GM23338 (cell line): ENCODE measurements around the gene MACF1. TPM values are rescaled to one million over a fixed set of nuclear protein-coding genes. Genes with fewer than 3 reads are reported as not detected.

Source experiments
- ATAC-seq: fragments of 200-7000 bp; cut with Tn5 transposase; 3 replicates; pipeline ENCODE4 v1.9.1; 2020
- DNase-seq: peaks from one replicate; pipeline ENCODE4 v3.0.0-alpha.2; 2015; ENCODE audit warnings: low spot score
- H2AFZ ChIP-seq: fragments of 200-600 bp; sonication (generic); 2 replicates; pipeline ENCODE4 v1.8.0; 2016; ENCODE audit warnings: antibody characterized with exemption, mild to moderate bottlenecking, moderate library complexity
- H3F3A ChIP-seq: fragments of 200-600 bp; sonication (generic); replicated peaks from 2 replicates; pipeline ENCODE4 v1.8.0; 2017; ENCODE audit warnings: antibody characterized with exemption, mixed run types, low read depth
- H3K27ac ChIP-seq: fragments of 200-600 bp; sonication (generic); 2 replicates; pipeline ENCODE4 v1.6.1; 2016; ENCODE audit warnings: low read depth
- H3K27me3 ChIP-seq: fragments of 200-600 bp; sonication (generic); 2 replicates; pipeline ENCODE4 v1.8.0; 2016; ENCODE audit warnings: mild to moderate bottlenecking, mixed run types, moderate library complexity; ENCODE audit not compliant: insufficient read depth
- H3K36me3 ChIP-seq: fragments of 200-600 bp; sonication (generic); 2 replicates; pipeline ENCODE4 v1.8.0; 2016; ENCODE audit warnings: mild to moderate bottlenecking; ENCODE audit not compliant: insufficient read depth
- H3K4me1 ChIP-seq: fragments of 200-600 bp; sonication (generic); 2 replicates; pipeline ENCODE4 v1.8.0; 2016; ENCODE audit warnings: mild to moderate bottlenecking, moderate library complexity; ENCODE audit not compliant: insufficient read depth
- H3K4me2 ChIP-seq: fragments of 200-600 bp; sonication (generic); 2 replicates; pipeline ENCODE4 v1.7.1; 2017; ENCODE audit warnings: mixed run types
- H3K4me3 ChIP-seq: fragments of 200-600 bp; sonication (generic); 2 replicates; pipeline ENCODE4 v1.6.1; 2016; ENCODE audit warnings: mixed run types
- H3K79me2 ChIP-seq: fragments of 200-600 bp; sonication (generic); replicated peaks from 2 replicates; pipeline ENCODE4 v1.8.0; 2017; ENCODE audit warnings: mild to moderate bottlenecking; ENCODE audit not compliant: insufficient read depth
- H3K9me2 ChIP-seq: fragments of 200-600 bp; sonication (generic); 2 replicates; pipeline ENCODE4 v1.8.0; 2017; ENCODE audit not compliant: insufficient read depth
- H4K20me1 ChIP-seq: fragments of 200-600 bp; sonication (generic); replicated peaks from 2 replicates; pipeline ENCODE4 v1.8.0; 2017; ENCODE audit warnings: mild to moderate bottlenecking; ENCODE audit not compliant: insufficient read depth
- H3K27ac Mint-ChIP-seq: 2 replicates; pipeline ENCODE4 v1.8.0; 2020; ENCODE audit warnings: inconsistent platforms, mild to moderate bottlenecking, moderate library complexity, mixed read lengths
- H3K27me3 Mint-ChIP-seq: 3 replicates; pipeline ENCODE4 v1.8.0; 2022; ENCODE audit warnings: low read depth, mild to moderate bottlenecking, moderate library complexity, mixed read lengths, inconsistent platforms; ENCODE audit not compliant: insufficient read depth, poor library complexity
- H3K36me3 Mint-ChIP-seq: 3 replicates; pipeline ENCODE4 v1.8.0; 2021; ENCODE audit warnings: low read depth, mild to moderate bottlenecking, inconsistent platforms, moderate library complexity, mixed read lengths
- H3K4me1 Mint-ChIP-seq: 3 replicates; pipeline ENCODE4 v1.8.0; 2020; ENCODE audit warnings: mild to moderate bottlenecking, inconsistent platforms, mixed read lengths
- H3K4me3 Mint-ChIP-seq: 3 replicates; pipeline ENCODE4 v1.8.0; 2021; ENCODE audit warnings: moderate library complexity, mild to moderate bottlenecking, inconsistent platforms, mixed read lengths
- H3K9me3 Mint-ChIP-seq: 3 replicates; pipeline ENCODE4 v1.8.0; 2020; ENCODE audit warnings: moderate library complexity, mild to moderate bottlenecking, inconsistent platforms, mixed read lengths
- CREB1 ChIP-seq: fragments of 250-450 bp; sonication (Bioruptor Pico); IDR thresholded peaks from 2 replicates; pipeline ENCODE4 v1.5.0; 2020; ENCODE audit warnings: low read depth, mild to moderate bottlenecking, moderate library complexity
- EZH2 ChIP-seq: fragments of 200-600 bp; sonication (generic); IDR thresholded peaks from one replicate; pipeline ENCODE4 v1.8.0; 2017; ENCODE audit warnings: antibody characterized with exemption, mild to moderate bottlenecking, low read depth; ENCODE audit not compliant: unreplicated experiment
- EZH2phosphoT487 ChIP-seq: fragments of 200-600 bp; sonication (generic); IDR thresholded peaks from one replicate; pipeline ENCODE4 v1.8.1; 2018; ENCODE audit warnings: antibody characterized with exemption; ENCODE audit not compliant: unreplicated experiment
- JUNB ChIP-seq: IDR thresholded peaks from one replicate; pipeline ENCODE4 v1.6.1; 2016; ENCODE audit warnings: antibody characterized with exemption; ENCODE audit not compliant: unreplicated experiment
- NANOG ChIP-seq: IDR thresholded peaks from 2 replicates; pipeline ENCODE4 v1.6.1; 2016; ENCODE audit warnings: antibody characterized with exemption, borderline replicate concordance
- POLR2AphosphoS5 ChIP-seq: IDR thresholded peaks from 2 replicates; pipeline ENCODE4 v1.6.1; 2016; ENCODE audit warnings: antibody characterized with exemption, low read depth
- STAT1 ChIP-seq: IDR thresholded peaks from one replicate; pipeline ENCODE4 v1.6.1; 2016; ENCODE audit warnings: antibody characterized with exemption; ENCODE audit not compliant: unreplicated experiment
- ZNF114 ChIP-seq: fragments of 250-450 bp; sonication (Bioruptor Pico); IDR thresholded peaks from 2 replicates; pipeline ENCODE4 v1.5.0; 2020; ENCODE audit warnings: mild to moderate bottlenecking, moderate library complexity
- ZNF331 ChIP-seq: fragments of 250-450 bp; sonication (Bioruptor Pico); IDR thresholded peaks from 2 replicates; pipeline ENCODE4 v1.5.0; 2020; ENCODE audit warnings: low read depth, mild to moderate bottlenecking, moderate library complexity
- polyA plus RNA-seq: library from polyadenylated mRNA; unstranded; fragments of >200 nt; fragmentation: Nextera tagmentation; extraction: Ambion mirVana; gene quantifications from 2 replicates; pipeline ENCODE4 v1.2.1, GENCODE V29; 2016
- total RNA-seq: library from RNA; depleted of rRNA; stranded (reverse); fragments of >200 nt; shearing (Covaris generic); gene quantifications from 2 replicates; pipeline ENCODE4 v1.2.3, GENCODE V29; 2014
- TF ChIP-seq, protein P1 (sequence below): fragments of 250-450 bp; sonication (Bioruptor Pico); IDR thresholded peaks from 2 replicates; pipeline ENCODE4 v1.5.0; 2020; ENCODE audit warnings: mild to moderate bottlenecking, moderate library complexity
- TF ChIP-seq, protein P2 (sequence below), 2 experiments: fragments of 200-600 bp in 1 of 2; sonication (generic) in 1 of 2; conservative IDR thresholded peaks; 2 replicates each; pipeline versions ENCODE4 v1.5.1 to v1.6.1; 2016 to 2017; ENCODE audit warnings: antibody characterized with exemption in 2 of 2, low read depth in 2 of 2, mild to moderate bottlenecking in 2 of 2, moderate library complexity in 1 of 2
- TF ChIP-seq, protein P3 (sequence below): IDR thresholded peaks from one replicate; pipeline ENCODE4 v1.6.1; 2018; ENCODE audit warnings: antibody characterized with exemption; ENCODE audit not compliant: unreplicated experiment

Gene MACF1
- total and polyA plus RNA-seq, 2 experiments from 2014 or later = 104 to 399 TPM

DNA sequence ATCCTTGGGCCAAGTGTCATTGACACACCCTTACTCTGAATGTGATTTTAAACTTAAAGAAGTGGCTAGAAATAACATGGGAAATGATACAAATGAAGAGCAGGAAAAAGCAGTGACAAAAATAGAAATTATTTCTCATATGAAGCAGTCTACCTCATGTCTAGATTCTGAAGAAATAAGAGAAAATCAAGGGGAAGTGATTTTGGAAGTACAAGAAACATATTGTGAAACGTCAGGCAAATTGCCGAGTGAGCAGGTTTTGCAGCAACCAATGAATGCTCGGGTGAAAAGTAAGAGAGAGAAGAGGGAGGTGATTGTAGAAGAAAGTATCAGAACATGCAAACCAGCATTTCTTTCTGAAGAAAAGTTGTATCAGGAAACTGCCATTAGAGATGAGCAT, 130.7 kb downstream of the MACF1 start:
- no peaks in the 10 kb centered on the region for H3K27me3 ChIP-seq
- no peak overlapping the region for H3K27ac Mint-ChIP-seq
- H2AFZ ChIP-seq = no peak overlapping the region
- no peaks in the 10 kb centered on the region; the same call in 2 of the 3 replicates for H3K9me3 Mint-ChIP-seq
- peaks cover 54% of the 10 kb centered on the region for H3K36me3 Mint-ChIP-seq
- no peaks in the 10 kb centered on the region for H3K27me3 Mint-ChIP-seq
- H3K4me1 Mint-ChIP-seq = no peaks in the 10 kb centered on the region
- H3K4me3 Mint-ChIP-seq = no peak overlapping the region
- peaks cover 56% of the 10 kb centered on the region for H3K36me3 ChIP-seq
- DNase-seq (no peak), ATAC-seq (no peak)
- TF ChIP-seq, protein P1, sequence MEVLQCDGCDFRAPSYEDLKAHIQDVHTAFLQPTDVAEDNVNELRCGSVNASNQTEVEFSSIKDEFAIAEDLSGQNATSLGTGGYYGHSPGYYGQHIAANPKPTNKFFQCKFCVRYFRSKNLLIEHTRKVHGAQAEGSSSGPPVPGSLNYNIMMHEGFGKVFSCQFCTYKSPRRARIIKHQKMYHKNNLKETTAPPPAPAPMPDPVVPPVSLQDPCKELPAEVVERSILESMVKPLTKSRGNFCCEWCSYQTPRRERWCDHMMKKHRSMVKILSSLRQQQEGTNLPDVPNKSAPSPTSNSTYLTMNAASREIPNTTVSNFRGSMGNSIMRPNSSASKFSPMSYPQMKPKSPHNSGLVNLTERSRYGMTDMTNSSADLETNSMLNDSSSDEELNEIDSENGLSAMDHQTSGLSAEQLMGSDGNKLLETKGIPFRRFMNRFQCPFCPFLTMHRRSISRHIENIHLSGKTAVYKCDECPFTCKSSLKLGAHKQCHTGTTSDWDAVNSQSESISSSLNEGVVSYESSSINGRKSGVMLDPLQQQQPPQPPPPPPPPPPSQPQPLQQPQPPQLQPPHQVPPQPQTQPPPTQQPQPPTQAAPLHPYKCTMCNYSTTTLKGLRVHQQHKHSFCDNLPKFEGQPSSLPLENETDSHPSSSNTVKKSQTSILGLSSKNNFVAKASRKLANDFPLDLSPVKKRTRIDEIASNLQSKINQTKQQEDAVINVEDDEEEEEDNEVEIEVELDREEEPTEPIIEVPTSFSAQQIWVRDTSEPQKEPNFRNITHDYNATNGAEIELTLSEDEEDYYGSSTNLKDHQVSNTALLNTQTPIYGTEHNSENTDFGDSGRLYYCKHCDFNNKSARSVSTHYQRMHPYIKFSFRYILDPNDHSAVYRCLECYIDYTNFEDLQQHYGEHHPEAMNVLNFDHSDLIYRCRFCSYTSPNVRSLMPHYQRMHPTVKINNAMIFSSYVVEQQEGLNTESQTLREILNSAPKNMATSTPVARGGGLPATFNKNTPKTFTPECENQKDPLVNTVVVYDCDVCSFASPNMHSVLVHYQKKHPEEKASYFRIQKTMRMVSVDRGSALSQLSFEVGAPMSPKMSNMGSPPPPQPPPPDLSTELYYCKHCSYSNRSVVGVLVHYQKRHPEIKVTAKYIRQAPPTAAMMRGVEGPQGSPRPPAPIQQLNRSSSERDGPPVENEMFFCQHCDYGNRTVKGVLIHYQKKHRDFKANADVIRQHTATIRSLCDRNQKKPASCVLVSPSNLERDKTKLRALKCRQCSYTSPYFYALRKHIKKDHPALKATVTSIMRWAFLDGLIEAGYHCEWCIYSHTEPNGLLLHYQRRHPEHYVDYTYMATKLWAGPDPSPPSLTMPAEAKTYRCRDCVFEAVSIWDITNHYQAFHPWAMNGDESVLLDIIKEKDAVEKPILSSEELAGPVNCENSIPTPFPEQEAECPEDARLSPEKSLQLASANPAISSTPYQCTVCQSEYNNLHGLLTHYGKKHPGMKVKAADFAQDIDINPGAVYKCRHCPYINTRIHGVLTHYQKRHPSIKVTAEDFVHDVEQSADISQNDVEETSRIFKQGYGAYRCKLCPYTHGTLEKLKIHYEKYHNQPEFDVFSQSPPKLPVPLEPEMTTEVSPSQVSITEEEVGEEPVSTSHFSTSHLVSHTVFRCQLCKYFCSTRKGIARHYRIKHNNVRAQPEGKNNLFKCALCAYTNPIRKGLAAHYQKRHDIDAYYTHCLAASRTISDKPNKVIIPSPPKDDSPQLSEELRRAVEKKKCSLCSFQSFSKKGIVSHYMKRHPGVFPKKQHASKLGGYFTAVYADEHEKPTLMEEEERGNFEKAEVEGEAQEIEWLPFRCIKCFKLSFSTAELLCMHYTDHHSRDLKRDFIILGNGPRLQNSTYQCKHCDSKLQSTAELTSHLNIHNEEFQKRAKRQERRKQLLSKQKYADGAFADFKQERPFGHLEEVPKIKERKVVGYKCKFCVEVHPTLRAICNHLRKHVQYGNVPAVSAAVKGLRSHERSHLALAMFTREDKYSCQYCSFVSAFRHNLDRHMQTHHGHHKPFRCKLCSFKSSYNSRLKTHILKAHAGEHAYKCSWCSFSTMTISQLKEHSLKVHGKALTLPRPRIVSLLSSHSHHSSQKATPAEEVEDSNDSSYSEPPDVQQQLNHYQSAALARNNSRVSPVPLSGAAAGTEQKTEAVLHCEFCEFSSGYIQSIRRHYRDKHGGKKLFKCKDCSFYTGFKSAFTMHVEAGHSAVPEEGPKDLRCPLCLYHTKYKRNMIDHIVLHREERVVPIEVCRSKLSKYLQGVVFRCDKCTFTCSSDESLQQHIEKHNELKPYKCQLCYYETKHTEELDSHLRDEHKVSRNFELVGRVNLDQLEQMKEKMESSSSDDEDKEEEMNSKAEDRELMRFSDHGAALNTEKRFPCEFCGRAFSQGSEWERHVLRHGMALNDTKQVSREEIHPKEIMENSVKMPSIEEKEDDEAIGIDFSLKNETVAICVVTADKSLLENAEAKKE (CRISPR knock-in tag) = no peak
- TF ChIP-seq ZNF114 (no peak), EZH2 (no peak), STAT1 (no peak), ZNF331 (CRISPR knock-in tag) (no peak), JUNB (no peak), CREB1 (CRISPR knock-in tag) (no peak), NANOG (no peak), EZH2phosphoT487 (no peak), POLR2AphosphoS5 (no peak)
- TF ChIP-seq, protein P2, sequence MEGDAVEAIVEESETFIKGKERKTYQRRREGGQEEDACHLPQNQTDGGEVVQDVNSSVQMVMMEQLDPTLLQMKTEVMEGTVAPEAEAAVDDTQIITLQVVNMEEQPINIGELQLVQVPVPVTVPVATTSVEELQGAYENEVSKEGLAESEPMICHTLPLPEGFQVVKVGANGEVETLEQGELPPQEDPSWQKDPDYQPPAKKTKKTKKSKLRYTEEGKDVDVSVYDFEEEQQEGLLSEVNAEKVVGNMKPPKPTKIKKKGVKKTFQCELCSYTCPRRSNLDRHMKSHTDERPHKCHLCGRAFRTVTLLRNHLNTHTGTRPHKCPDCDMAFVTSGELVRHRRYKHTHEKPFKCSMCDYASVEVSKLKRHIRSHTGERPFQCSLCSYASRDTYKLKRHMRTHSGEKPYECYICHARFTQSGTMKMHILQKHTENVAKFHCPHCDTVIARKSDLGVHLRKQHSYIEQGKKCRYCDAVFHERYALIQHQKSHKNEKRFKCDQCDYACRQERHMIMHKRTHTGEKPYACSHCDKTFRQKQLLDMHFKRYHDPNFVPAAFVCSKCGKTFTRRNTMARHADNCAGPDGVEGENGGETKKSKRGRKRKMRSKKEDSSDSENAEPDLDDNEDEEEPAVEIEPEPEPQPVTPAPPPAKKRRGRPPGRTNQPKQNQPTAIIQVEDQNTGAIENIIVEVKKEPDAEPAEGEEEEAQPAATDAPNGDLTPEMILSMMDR (conservative IDR thresholded peaks at IDR 0.05; ENCODE audit: low read depth in 2 of 2) = no peak
- TF ChIP-seq, protein P3, sequence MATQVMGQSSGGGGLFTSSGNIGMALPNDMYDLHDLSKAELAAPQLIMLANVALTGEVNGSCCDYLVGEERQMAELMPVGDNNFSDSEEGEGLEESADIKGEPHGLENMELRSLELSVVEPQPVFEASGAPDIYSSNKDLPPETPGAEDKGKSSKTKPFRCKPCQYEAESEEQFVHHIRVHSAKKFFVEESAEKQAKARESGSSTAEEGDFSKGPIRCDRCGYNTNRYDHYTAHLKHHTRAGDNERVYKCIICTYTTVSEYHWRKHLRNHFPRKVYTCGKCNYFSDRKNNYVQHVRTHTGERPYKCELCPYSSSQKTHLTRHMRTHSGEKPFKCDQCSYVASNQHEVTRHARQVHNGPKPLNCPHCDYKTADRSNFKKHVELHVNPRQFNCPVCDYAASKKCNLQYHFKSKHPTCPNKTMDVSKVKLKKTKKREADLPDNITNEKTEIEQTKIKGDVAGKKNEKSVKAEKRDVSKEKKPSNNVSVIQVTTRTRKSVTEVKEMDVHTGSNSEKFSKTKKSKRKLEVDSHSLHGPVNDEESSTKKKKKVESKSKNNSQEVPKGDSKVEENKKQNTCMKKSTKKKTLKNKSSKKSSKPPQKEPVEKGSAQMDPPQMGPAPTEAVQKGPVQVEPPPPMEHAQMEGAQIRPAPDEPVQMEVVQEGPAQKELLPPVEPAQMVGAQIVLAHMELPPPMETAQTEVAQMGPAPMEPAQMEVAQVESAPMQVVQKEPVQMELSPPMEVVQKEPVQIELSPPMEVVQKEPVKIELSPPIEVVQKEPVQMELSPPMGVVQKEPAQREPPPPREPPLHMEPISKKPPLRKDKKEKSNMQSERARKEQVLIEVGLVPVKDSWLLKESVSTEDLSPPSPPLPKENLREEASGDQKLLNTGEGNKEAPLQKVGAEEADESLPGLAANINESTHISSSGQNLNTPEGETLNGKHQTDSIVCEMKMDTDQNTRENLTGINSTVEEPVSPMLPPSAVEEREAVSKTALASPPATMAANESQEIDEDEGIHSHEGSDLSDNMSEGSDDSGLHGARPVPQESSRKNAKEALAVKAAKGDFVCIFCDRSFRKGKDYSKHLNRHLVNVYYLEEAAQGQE = no peak
- no peaks in the 10 kb centered on the region for H3K4me1 ChIP-seq
- no peak overlapping the region for H3K4me2 ChIP-seq
- 0 out of 2 replicates have a peak, but pooled peaks cover 6% of the 10 kb centered on the region for H4K20me1 ChIP-seq
- H3K4me3 ChIP-seq = no peak overlapping the region
- no peak overlapping the region for H3K27ac ChIP-seq
- H3K79me2 ChIP-seq = no peaks in the 10 kb centered on the region
- no peaks in the 10 kb centered on the region for H3K9me2 ChIP-seq
- H3F3A ChIP-seq = no peaks in the 10 kb centered on the region
